HepG2 (cell line): ENCODE data around the gene KRTAP10-6. TPM values are rescaled to one million over a fixed set of nuclear protein-coding genes. Genes with fewer than 3 reads are reported as not detected.

Experiments
- MAFK ChIP-seq, 2 experiments: IDR thresholded peaks in 1 of 2; conservative IDR thresholded peaks in 1 of 2; 2 replicates each; pipeline ENCODE4 v1.6.1; 2011; ENCODE audit warnings: improper control_type of control experiment in 2 of 2, low read length in 2 of 2
- MEIS1 ChIP-seq: sonication (generic); formaldehyde crosslinking; IDR thresholded peaks from 2 replicates; pipeline ENCODE4 v1.9.0; 2021; ENCODE audit warnings: mild to moderate bottlenecking, missing genetic modification reagents, moderate library complexity, borderline replicate concordance
- PPARG ChIP-seq: conservative IDR thresholded peaks from 2 replicates; pipeline ENCODE4 v1.6.1; 2016; ENCODE audit warnings: missing biosample characterization, missing genetic modification reagents
- ZNF619 ChIP-seq: sonication (generic); formaldehyde crosslinking; IDR thresholded peaks from 2 replicates; pipeline ENCODE4 v1.4.0; 2020; ENCODE audit warnings: mild to moderate bottlenecking, missing genetic modification reagents
- ZNF672 ChIP-seq: sonication (generic); formaldehyde crosslinking; IDR thresholded peaks from 2 replicates; pipeline ENCODE4 v1.8.1; 2022; ENCODE audit warnings: missing genetic modification reagents
- ZNF782 ChIP-seq: sonication (generic); formaldehyde crosslinking; IDR thresholded peaks from 2 replicates; pipeline ENCODE4 v1.4.0; 2020; ENCODE audit warnings: missing genetic modification reagents, mild to moderate bottlenecking, borderline replicate concordance
- polyA plus RNA-seq, 8 experiments: library from polyadenylated mRNA; depleted of rRNA in 3 of 8; stranded (reverse) in 7 of 8; unstranded in 1 of 8; fragments of >200 nt; fragmentation: Illumina TruSeq in 4 of 8; extraction: Trizol in 4 of 8; gene quantifications; 2 replicates each; pipeline versions ENCODE4 v1.2.1 to v1.2.3, GENCODE V29; 2011 to 2016; ENCODE audit warnings: low read depth in 4 of 8, missing spikeins in 1 of 8, mixed read lengths in 1 of 8; ENCODE audit not compliant: insufficient read depth in 1 of 8
- total RNA-seq, 5 experiments: library from RNA; depleted of rRNA; stranded (reverse); fragments of >200 nt; fragmentation: Illumina TruSeq; extraction: Trizol; gene quantifications; 2 replicates each; pipeline ENCODE4 v1.2.3, GENCODE V29; 2016; ENCODE audit warnings: low read depth in 1 of 5
- TF ChIP-seq, protein P1 (sequence below): sonication (generic); formaldehyde crosslinking; IDR thresholded peaks from 2 replicates; pipeline ENCODE4 v1.4.0; 2020; ENCODE audit warnings: missing genetic modification reagents
- TF ChIP-seq, protein P2 (sequence below): sonication (generic); formaldehyde crosslinking; IDR thresholded peaks from 2 replicates; pipeline ENCODE4 v1.8.0; 2023; ENCODE audit warnings: mild to moderate bottlenecking, missing genetic modification reagents
- TF ChIP-seq, protein P3 (sequence below): sonication (generic); formaldehyde crosslinking; conservative IDR thresholded peaks from 2 replicates; pipeline ENCODE4 v1.4.0; 2020; ENCODE audit warnings: missing genetic modification reagents
- TF ChIP-seq, protein P4 (sequence below): IDR thresholded peaks from 2 replicates; pipeline ENCODE4 v1.6.1; 2016; ENCODE audit warnings: missing genetic modification reagents, missing compliant biosample characterization
- TF ChIP-seq, protein P5 (sequence below): sonication (generic); formaldehyde crosslinking; IDR thresholded peaks from 2 replicates; pipeline ENCODE4 v1.4.0; 2020; ENCODE audit warnings: missing genetic modification reagents
- TF ChIP-seq, protein P6 (sequence below): sonication (generic); formaldehyde crosslinking; IDR thresholded peaks from 2 replicates; pipeline ENCODE4 v1.4.0; 2020; ENCODE audit warnings: mild to moderate bottlenecking, low read depth, missing genetic modification reagents

The KRTAP10-6 gene
- total and polyA plus RNA-seq, 2 of the 13 experiments (the other 11 are each of a cell fraction or from before 2014, with no cell fraction given): not detected

DNA sequence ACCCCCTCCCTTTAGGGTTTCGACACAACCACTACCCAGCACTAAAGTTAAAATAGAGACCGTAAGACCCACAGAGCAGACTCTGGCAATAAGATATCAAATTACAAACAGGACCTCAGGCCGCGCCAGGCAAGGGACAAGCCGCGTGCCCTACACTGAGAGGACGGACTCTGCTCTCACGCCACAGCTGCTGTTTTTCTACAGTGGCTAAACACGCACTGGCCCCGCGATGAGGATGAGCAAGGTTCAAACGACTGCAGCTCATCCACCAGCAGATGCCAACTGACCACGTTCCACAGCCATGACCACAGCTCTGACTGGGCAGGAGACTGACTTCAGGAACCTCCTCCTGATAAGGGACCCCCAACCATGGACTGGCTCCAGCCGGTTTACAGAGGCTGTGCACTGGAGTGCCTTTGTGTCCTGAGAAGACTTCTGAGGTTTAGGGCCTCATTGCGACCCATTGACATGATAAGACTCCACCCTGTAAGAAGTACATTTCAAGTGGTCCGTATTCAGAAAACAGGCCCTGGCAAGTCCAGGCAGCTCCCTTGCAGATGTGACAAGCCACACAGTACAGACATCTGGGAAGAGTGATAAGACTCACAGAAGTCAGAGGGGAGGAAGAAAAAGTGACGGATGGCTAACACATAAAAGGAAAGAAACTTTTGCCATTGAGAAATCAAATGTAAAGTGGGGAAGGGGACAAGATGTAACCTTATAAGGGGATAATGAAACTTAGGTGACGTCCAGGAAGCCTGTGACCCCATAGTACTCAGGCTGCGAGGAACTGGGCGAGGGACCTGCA is 1.5 kb upstream of the KRTAP10-6 start (continued):
- TF ChIP-seq, protein P1, sequence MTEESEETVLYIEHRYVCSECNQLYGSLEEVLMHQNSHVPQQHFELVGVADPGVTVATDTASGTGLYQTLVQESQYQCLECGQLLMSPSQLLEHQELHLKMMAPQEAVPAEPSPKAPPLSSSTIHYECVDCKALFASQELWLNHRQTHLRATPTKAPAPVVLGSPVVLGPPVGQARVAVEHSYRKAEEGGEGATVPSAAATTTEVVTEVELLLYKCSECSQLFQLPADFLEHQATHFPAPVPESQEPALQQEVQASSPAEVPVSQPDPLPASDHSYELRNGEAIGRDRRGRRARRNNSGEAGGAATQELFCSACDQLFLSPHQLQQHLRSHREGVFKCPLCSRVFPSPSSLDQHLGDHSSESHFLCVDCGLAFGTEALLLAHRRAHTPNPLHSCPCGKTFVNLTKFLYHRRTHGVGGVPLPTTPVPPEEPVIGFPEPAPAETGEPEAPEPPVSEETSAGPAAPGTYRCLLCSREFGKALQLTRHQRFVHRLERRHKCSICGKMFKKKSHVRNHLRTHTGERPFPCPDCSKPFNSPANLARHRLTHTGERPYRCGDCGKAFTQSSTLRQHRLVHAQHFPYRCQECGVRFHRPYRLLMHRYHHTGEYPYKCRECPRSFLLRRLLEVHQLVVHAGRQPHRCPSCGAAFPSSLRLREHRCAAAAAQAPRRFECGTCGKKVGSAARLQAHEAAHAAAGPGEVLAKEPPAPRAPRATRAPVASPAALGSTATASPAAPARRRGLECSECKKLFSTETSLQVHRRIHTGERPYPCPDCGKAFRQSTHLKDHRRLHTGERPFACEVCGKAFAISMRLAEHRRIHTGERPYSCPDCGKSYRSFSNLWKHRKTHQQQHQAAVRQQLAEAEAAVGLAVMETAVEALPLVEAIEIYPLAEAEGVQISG (CRISPR knock-in tag): peak; percentile 81
- TF ChIP-seq, protein P2, sequence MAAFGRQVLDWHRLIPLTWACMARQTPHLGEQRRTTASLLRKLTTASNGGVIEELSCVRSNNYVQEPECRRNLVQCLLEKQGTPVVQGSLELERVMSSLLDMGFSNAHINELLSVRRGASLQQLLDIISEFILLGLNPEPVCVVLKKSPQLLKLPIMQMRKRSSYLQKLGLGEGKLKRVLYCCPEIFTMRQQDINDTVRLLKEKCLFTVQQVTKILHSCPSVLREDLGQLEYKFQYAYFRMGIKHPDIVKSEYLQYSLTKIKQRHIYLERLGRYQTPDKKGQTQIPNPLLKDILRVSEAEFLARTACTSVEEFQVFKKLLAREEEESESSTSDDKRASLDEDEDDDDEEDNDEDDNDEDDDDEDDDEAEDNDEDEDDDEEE (CRISPR knock-in tag): peak; percentile 77; the same call in 1 of the 2 replicates
- TF ChIP-seq ZNF672 (CRISPR knock-in tag) (no peak), MEIS1 (CRISPR knock-in tag) (peak; percentile 56; the same call in 1 of the 2 replicates), ZNF782 (CRISPR knock-in tag) (0 out of 2 replicates have a peak, but pooled peaks have one; percentile 45), PPARG (CRISPR knock-in tag) (peak; percentile 58), MAFK (conservative IDR thresholded peaks at IDR 0.05 in 1 of 2, IDR thresholded peaks at IDR 0.05 in 1 of 2; ENCODE audit: low read length in 2 of 2) (no peak), ZNF619 (CRISPR knock-in tag) (peak; percentile 86)
- TF ChIP-seq, protein P3, sequence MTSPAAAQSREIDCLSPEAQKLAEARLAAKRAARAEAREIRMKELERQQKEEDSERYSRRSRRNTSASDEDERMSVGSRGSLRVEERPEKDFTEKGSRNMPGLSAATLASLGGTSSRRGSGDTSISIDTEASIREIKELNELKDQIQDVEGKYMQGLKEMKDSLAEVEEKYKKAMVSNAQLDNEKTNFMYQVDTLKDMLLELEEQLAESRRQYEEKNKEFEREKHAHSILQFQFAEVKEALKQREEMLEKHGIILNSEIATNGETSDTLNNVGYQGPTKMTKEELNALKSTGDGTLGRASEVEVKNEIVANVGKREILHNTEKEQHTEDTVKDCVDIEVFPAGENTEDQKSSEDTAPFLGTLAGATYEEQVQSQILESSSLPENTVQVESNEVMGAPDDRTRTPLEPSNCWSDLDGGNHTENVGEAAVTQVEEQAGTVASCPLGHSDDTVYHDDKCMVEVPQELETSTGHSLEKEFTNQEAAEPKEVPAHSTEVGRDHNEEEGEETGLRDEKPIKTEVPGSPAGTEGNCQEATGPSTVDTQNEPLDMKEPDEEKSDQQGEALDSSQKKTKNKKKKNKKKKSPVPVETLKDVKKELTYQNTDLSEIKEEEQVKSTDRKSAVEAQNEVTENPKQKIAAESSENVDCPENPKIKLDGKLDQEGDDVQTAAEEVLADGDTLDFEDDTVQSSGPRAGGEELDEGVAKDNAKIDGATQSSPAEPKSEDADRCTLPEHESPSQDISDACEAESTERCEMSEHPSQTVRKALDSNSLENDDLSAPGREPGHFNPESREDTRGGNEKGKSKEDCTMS (CRISPR knock-in tag): no peak
- TF ChIP-seq, protein P4, sequence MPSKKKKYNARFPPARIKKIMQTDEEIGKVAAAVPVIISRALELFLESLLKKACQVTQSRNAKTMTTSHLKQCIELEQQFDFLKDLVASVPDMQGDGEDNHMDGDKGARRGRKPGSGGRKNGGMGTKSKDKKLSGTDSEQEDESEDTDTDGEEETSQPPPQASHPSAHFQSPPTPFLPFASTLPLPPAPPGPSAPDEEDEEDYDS (CRISPR knock-in tag): peak; percentile 55; the same call in 1 of the 2 replicates
- TF ChIP-seq, protein P5, sequence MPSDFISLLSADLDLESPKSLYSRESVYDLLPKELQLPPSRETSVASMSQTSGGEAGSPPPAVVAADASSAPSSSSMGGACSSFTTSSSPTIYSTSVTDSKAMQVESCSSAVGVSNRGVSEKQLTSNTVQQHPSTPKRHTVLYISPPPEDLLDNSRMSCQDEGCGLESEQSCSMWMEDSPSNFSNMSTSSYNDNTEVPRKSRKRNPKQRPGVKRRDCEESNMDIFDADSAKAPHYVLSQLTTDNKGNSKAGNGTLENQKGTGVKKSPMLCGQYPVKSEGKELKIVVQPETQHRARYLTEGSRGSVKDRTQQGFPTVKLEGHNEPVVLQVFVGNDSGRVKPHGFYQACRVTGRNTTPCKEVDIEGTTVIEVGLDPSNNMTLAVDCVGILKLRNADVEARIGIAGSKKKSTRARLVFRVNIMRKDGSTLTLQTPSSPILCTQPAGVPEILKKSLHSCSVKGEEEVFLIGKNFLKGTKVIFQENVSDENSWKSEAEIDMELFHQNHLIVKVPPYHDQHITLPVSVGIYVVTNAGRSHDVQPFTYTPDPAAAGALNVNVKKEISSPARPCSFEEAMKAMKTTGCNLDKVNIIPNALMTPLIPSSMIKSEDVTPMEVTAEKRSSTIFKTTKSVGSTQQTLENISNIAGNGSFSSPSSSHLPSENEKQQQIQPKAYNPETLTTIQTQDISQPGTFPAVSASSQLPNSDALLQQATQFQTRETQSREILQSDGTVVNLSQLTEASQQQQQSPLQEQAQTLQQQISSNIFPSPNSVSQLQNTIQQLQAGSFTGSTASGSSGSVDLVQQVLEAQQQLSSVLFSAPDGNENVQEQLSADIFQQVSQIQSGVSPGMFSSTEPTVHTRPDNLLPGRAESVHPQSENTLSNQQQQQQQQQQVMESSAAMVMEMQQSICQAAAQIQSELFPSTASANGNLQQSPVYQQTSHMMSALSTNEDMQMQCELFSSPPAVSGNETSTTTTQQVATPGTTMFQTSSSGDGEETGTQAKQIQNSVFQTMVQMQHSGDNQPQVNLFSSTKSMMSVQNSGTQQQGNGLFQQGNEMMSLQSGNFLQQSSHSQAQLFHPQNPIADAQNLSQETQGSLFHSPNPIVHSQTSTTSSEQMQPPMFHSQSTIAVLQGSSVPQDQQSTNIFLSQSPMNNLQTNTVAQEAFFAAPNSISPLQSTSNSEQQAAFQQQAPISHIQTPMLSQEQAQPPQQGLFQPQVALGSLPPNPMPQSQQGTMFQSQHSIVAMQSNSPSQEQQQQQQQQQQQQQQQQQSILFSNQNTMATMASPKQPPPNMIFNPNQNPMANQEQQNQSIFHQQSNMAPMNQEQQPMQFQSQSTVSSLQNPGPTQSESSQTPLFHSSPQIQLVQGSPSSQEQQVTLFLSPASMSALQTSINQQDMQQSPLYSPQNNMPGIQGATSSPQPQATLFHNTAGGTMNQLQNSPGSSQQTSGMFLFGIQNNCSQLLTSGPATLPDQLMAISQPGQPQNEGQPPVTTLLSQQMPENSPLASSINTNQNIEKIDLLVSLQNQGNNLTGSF (CRISPR knock-in tag): 0 out of 2 replicates have a peak, but pooled peaks have one; percentile 67
- TF ChIP-seq, protein P6, sequence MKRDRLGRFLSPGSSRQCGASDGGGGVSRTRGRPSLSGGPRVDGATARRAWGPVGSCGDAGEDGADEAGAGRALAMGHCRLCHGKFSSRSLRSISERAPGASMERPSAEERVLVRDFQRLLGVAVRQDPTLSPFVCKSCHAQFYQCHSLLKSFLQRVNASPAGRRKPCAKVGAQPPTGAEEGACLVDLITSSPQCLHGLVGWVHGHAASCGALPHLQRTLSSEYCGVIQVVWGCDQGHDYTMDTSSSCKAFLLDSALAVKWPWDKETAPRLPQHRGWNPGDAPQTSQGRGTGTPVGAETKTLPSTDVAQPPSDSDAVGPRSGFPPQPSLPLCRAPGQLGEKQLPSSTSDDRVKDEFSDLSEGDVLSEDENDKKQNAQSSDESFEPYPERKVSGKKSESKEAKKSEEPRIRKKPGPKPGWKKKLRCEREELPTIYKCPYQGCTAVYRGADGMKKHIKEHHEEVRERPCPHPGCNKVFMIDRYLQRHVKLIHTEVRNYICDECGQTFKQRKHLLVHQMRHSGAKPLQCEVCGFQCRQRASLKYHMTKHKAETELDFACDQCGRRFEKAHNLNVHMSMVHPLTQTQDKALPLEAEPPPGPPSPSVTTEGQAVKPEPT (CRISPR knock-in tag): peak; percentile 88
